IPS DF 4.7 (cell line): ENCODE measurements around the gene DAB2IP.
"Not testable (repeated sequence)": the region's sequence is repeated elsewhere in the genome, so short reads cannot be mapped to it uniquely, and the experiment has no call there.

Experiments
- DNase-seq: peaks from one replicate; pipeline ENCODE4 v3.0.0-alpha.2; 2013; ENCODE audit warnings: low spot score; ENCODE audit errors: extremely low read depth

The DAB2IP gene

DNA sequence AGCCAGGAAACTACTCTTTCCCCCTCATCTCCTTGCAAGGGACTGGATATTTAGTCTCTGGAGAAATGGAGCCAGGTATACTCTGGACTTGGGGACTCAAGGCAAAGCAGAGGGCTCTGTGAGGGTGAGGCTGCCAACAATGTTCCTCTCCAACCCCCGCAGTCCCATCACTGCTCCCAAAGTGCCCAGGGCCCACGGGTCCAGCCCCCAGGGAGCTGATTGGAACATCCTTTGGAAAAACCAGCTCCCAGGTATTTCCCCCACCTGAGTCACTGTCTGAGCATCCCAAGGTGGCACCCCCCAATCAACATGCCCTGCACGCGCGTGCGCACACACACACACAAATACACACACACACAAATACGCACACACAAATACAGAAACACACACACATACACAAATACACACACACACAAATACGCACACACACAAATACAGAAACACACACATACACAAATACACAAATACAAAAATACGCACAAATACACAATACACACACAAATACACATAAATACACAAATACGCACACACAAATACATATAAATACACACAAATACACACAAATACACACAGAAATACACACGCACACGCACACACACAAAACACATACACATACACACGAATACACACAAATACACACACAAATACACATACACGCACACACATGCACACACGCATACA lies 137.4 kb downstream of the DAB2IP start:
- no peak for DNase-seq

DNA sequence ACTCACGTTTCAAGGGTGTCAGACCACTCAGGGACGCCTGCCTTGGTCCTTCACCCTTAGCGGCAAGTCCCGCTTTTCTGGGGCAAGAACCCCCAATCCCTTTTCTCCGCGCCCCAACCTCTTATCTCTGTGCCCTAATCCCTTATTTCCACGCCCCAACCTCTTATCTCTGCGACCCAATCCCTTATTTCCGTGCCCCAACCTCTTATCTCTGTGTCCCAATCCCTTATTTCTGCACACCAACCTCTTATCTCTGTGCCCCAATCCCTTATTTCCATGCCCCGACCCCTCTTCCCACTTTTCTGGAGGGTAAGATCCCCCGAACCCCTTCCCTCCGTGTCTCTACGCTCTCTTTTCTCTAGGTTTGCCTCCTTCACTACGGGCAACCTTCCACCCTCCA lies 139.4 kb downstream of the DAB2IP start:
- DNase-seq = no peak

DNA sequence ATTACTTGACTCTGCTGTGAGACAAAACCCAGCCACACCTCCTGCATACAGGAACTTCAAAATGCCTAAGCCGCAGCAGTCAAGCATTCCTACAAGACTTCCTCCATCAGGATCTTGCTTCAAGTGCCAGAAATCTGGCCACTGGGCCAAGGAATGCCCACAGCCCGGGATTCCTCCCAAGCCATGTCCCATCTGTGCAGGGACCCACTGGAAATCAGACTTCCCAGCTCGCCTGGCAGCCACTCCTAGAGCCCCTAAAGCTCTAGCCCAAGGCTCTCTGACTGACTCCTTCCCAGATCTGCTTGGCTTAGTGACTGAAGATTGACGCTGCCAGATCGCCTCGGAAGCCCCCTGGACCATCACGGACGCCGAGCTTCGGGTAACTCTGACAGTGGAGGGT lies 141.0 kb downstream of the DAB2IP start:
- DNase-seq = not testable (repeated sequence)

DNA sequence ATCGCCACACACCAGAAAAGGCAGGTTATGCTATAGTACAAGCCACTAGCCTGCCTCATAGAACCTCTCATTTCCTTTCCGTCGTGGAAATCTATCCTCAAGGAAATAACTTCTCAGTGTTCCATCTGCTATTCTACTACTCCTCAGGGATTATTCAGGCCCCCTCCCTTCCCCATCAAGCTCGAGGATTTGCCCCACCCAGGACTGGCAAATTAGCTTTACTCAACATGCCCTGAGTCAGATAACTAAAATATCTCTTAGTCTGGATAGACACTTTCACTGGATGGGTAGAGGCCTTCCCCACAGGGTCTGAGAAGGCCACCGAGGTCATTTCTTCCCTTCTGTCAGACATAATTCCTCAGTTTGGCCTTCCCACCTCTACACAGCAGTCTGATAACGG lies 142.9 kb downstream of the DAB2IP start:
- not testable (repeated sequence) for DNase-seq

GRCh38 chr9:121797081-121797480 lies 145.6 kb downstream of the DAB2IP start:
- DNase-seq = no peak

- no peak for DNase-seq
These were observed 147.5 kb downstream of the DAB2IP start for GRCh38 chr9:121798941-121799340.

DNA sequence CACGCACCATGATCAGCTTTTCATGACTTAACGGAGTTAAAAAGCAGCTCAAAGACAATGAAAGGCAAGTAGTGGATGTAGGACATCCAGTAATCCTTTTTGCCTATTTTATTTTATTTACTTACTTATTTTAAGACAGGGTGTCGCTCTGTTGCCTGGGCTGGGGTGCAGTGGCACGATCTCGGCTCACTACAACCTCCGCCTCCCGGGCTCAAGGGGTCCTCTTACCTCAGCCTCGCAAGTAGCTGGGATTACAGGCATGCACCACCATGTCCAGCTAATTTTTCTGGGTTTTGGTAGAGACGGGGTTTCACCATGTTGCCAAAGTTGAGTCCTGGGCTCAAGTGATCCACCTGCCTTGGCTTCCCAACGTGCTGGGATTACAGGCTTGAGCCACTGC lies 148.9 kb downstream of the DAB2IP start:
- no peak for DNase-seq

DNA sequence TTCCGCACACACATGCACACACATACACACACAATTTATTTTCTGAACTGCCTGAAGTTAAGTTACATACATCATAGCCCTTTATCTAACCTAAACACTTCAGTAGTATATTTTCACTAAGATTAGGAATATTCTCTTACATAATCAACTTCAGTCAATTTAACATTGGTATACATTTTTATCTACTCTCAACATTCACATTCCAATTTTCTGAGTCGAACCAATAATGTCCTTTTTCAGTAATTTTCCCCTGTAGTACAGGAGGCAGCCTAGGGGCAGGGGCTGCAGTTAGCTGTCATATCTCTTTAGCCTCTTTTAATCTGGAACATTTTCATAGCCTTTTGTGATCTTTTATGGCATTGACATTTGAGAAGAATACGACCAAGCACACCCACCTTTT lies 150.1 kb downstream of the DAB2IP start:
- no peak for DNase-seq

- no peak for DNase-seq
These were observed 151.3 kb downstream of the DAB2IP start for GRCh38 chr9:121802753-121803152.

DNA sequence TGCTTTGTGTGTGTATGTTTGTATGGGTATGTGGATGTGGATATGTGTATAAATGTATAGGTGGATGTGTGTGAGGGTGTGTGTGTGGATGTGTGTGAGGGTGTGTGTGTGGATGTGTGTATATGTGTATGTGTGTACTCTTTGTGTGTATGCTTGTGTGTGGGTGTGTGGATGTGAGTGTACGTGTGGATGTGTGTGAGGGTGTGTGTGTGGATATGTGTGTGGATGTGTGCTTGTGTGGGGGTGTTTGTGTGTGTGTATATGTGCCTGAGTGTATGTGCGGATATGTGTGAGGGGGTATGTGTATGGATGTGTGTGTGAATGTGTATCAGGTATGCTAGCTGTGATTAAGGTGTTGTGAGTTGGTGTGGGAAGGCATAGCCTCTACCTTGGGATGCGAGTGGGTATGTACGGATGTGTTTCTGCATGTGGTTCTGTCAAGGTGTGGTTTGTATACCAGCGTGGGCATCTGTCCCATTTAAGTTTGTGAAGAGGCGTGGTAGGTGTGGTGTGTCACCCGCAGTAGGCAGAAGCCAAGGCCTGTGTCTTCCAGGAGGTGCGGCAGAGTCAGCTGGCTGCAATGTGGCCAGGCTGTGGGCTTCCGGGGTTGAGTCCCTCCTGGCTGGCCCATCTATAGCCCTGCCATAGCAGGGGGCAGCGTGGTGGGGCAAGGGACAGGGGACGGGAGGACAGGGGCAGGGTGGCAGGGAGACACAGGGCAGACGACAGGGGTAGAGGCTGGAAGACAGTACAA lies 155.8 kb downstream of the DAB2IP start:
- DNase-seq = no peak

DNA sequence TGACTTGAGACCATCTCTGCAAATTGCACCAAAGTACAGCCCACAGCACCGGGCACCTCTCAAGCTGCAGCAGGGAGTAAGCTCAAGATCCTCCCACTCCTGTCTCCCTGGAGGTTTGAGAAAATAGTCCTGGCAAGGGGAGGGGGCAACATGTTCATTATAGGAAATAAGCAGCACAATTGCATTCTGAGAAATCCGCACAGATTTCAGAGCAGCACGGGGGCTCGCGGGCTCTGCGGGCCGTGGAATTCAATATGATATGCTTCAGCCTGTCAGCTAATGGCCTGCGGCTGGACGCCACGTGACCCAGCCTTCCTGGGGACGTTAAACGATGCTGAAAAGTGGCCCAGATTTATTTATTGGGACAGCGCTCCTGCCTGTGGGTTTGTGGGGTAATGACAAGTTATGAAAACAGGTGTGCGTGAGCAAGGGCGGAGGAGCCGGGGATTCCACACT lies 156.4 kb downstream of the DAB2IP start:
- DNase-seq = no peak

DNA sequence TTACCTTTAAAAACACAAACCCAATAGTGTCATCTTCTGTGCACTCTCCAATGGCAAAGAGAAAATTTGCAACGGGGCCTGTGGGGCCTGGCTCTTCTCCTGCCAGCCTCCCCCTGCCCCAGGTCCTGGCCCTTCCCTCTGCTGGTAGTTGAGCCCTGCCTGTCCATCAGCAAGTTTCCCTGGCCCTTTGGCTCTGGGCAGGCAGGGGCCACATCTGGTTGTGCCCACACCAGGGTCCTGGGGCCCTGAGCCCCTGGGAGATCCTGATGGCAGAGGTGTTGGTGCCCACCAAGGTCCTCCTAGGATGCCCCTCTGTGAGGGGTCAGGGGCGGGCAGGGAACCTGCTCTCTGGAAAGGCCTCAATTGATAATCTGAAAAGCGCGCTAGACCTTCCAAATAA lies 157.3 kb downstream of the DAB2IP start:
- no peak for DNase-seq

DNA sequence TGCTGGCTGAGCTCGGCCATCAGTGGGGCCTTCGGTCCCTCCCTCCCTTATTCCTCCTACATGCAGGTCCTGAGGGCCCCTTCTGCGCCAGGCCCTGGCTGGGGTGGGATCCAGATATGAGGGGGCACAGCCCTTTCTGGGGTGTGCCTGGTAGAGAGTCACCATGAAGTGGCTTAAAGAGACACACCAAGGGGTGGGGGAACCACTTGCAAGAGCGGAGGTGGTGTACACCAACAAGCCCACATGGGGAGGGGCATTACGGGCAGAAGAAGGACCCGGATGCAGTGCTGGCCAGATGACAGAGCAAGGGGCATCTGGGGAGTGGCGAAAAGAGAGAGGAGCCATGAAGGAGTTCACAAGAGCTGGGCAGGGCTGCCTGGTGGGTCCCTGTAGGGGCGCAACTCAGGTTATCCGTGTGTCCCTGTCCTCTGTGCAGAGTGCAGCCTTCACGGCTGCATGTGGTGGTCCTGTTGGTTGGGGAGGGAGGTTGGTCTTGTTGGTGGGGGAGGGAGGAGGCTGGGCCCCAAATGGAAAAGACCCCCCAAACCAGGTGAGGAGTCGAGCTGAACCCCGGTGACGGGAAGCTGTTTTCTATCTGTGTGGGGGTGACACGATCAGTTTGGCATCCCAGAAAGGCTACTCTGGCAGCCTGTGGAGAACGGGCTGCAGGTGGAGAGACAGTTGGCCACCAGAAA lies 158.1 kb downstream of the DAB2IP start:
- no peak for DNase-seq

GRCh38 chr9:121810489-121810888 lies 159.1 kb downstream of the DAB2IP start:
- DNase-seq = no peak

DNA sequence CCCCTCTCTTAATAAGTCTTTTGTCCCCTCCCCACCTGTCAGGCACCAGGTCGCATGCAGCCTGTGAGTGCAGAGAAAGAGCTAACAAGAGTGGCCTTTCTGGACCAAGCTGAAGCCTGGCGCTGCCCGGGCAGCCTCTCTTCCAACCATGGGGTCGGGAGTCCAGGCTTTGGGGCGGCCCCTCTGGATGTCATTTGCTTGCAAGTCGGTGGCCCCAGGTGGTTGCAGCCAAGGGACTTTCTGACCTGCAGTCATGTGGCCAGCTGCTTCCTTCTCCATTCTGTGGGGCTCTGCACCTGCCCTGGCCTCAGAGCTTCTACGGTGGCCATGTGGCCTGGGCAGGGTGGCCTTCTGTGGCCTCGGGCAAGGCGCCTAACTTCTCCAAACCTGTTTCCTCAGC lies 159.7 kb downstream of the DAB2IP start:
- no peak for DNase-seq

DNA sequence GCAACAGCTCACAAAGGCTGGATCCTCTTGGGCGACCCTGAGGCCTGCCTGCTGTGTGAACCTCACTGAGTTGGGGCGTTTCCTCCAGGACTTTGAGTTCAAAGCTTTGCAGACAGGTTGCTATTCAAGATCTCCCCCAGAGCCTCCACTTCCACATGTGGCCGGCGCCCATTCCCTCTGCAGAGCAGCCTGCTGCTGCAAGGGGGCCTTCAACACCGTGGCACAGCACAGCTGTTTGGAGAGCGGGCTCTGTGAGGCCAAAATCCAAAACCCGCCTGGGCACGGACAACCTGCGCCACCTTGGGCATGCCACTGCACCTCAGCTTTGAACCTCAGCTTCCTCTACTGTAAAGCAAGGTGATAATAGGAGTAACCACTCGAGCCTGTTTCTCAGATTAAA lies 160.3 kb downstream of the DAB2IP start:
- no peak for DNase-seq

- DNase-seq = no peak
These were observed 160.8 kb downstream of the DAB2IP start for GRCh38 chr9:121812159-121812735.

GRCh38 chr9:121813519-121814210 lies 162.2 kb downstream of the DAB2IP start:
- DNase-seq = no peak

GRCh38 chr9:121814594-121814993 lies 163.2 kb downstream of the DAB2IP start:
- no peak for DNase-seq

GRCh38 chr9:121815084-121815483 lies 163.7 kb downstream of the DAB2IP start:
- no peak for DNase-seq
